Kidney epithelial cell (primary cell): ENCODE results near the gene PORCN. TPM values are rescaled to one million over a fixed set of nuclear protein-coding genes. Genes with fewer than 3 reads are reported as not detected.

Experiments
- DNase-seq: peaks from one replicate; pipeline ENCODE4 v3.0.0-alpha.2; 2010; ENCODE audit warnings: low read depth
- H3K27me3 ChIP-seq: 2 replicates; pipeline ENCODE4 v1.6.0; 2011; ENCODE audit warnings: low read length; ENCODE audit not compliant: control insufficient read depth, insufficient read depth
- H3K36me3 ChIP-seq: 2 replicates; pipeline ENCODE4 v1.5.1; 2011; ENCODE audit warnings: low read length; ENCODE audit not compliant: control insufficient read depth, insufficient read depth
- H3K4me3 ChIP-seq: 2 replicates; pipeline ENCODE4 v1.5.1; 2011; ENCODE audit warnings: low read depth, mild to moderate bottlenecking, control low read depth, low read length
- CTCF ChIP-seq: IDR thresholded peaks from 2 replicates; pipeline ENCODE4 v1.5.1; 2011; ENCODE audit warnings: mild to moderate bottlenecking, moderate library complexity, low read length, control low read depth, inconsistent platforms; ENCODE audit not compliant: insufficient read depth, poor library complexity, severe bottlenecking
- total RNA-seq: library from RNA; depleted of rRNA; stranded (reverse); fragments of >200 nt; gene quantifications from 2 replicates; pipeline ENCODE4 v1.2.3, GENCODE V29; 2015

PORCN gene
- total RNA-seq, 1 donor from 2014 or later: 12.7 TPM

- Histone ChIP-seq H3K36me3 (no peaks in the 10 kb centered on the region), H3K27me3 (no peaks in the 10 kb centered on the region), H3K4me3 (peak overlapping the region; percentile 79)
- TF ChIP-seq CTCF: no peak
- no peak for DNase-seq
Measured at GRCh38 chrX:48509245-48509590, 426 bp downstream of the PORCN start.

- no peaks in the 10 kb centered on the region for H3K27me3 ChIP-seq
Measured at GRCh38 chrX:48509619-48510018, 827 bp downstream of the PORCN start.

GRCh38 chrX:48511560-48511959 lies 2.8 kb downstream of the PORCN start:
- peak; percentile 52 for TF ChIP-seq CTCF
- no peak overlapping the region for H3K4me3 ChIP-seq
- no peaks in the 10 kb centered on the region for H3K27me3 ChIP-seq
- no peak for DNase-seq
- H3K36me3 ChIP-seq: no peaks in the 10 kb centered on the region

More at GRCh38 chrX:48509619-48510018, 827 bp downstream of the PORCN start:
- TF ChIP-seq CTCF: no peak
- peak overlapping the region; percentile 79 for H3K4me3 ChIP-seq
- no peaks in the 10 kb centered on the region for H3K36me3 ChIP-seq
- DNase-seq: no peak

GRCh38 chrX:48512371-48512935 lies 3.7 kb downstream of the PORCN start:
- H3K36me3 ChIP-seq: no peaks in the 10 kb centered on the region

GRCh38 chrX:48513670-48514069 lies 4.9 kb downstream of the PORCN start:
- H3K36me3 ChIP-seq: no peaks in the 10 kb centered on the region
- no peak for DNase-seq
- H3K4me3 ChIP-seq: no peak overlapping the region
- no peak for TF ChIP-seq CTCF
- no peaks in the 10 kb centered on the region for H3K27me3 ChIP-seq

More at GRCh38 chrX:48512371-48512935, 3.7 kb downstream of the PORCN start:
- TF ChIP-seq CTCF: no peak
- Histone ChIP-seq H3K4me3 (no peak overlapping the region), H3K27me3 (no peaks in the 10 kb centered on the region)
- no peak for DNase-seq

- TF ChIP-seq CTCF: no peak
- DNase-seq: no peak
- no peaks in the 10 kb centered on the region for H3K36me3 ChIP-seq
- no peaks in the 10 kb centered on the region for H3K27me3 ChIP-seq
- no peak overlapping the region for H3K4me3 ChIP-seq
Measured at GRCh38 chrX:48514126-48514806, 5.5 kb downstream of the PORCN start.
